GM21737 (cell line): ENCODE data around the gene DDT.
"Not testable (repeated sequence)": the region's sequence is repeated elsewhere in the genome, so short reads cannot be mapped to it uniquely, and the experiment has no call there.

Experiments used
- ATAC-seq: cut with Tn5 transposase; IDR thresholded peaks from one replicate; pipeline ENCODE4 v1.9.1; 2021; ENCODE audit warnings: mild to moderate bottlenecking, moderate library complexity; ENCODE audit not compliant: unreplicated experiment

The DDT gene

DNA sequence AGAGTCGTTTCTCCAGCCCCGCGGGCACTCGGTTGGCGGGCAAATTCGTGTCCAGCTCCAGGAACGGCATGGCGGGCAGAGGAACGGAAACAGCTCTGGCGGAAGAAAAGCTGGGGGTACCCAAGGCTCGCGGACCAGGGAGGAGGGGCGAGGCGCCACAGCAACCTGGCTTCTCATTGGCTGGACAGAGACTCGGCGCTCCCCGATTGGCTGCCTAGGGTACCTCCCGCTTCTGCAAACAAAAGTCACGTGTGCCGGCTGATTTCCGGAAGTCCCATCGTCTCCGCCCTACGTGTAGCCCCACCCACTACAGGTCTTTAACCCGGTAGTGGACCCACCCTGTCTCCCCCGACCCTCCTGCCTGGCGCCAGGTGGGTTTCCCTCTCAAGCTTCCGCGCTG lies at the start of gene DDT:
Gene DDT, minus strand, starts transcription at position 97 of the 400 bp plus-strand sequence. Its CDS starts 27 bp downstream, at position 70.
- ATAC-seq = peak; percentile 83

DNA sequence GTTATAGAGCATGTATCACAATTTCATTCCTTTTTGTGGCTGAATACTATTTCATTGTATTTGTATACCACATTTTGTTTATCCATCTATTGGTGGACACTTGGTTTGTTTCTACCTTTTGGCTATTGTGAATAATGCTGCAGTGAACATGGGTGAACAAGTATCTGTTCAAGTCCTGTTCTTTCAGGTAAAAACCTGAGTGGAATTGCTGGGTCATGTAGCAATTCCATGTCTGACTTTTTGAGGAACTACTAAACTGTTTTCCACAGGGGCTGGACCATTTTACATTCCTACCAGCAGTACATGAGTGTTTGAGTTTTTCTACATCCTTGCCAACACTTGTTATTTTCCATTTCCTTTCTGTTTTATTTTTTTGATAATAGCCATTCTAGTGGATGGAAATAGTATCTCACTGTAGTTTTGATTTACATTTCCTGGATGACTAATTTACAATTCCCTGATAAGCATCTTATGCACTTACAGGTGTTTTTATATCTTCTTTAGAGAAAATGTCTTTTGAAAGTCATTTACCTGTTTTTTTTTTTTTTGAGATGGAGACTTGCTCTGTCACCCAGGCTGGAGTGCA lies 49.1 kb upstream of the DDT start:
- ATAC-seq = no peak

DNA sequence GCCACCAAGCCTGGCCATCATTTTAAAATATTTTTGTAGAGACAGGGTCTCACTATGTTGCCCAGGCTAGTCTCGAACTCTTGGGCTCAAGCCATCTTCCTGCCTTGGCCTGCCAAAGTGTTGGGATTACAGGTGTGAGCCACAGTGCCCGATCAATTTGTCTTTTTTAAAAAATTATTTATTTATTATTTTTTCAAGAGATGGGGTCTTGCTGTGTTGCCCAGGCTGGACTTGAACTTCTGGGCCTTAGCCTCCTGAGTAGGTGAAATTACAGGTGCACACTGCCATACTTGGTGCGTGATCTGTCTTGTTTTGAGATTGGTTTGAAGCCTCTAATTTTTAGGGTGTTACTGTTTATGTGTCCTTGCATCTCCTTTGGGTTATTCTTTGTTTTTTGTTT lies 47.1 kb upstream of the DDT start:
- no peak for ATAC-seq

DNA sequence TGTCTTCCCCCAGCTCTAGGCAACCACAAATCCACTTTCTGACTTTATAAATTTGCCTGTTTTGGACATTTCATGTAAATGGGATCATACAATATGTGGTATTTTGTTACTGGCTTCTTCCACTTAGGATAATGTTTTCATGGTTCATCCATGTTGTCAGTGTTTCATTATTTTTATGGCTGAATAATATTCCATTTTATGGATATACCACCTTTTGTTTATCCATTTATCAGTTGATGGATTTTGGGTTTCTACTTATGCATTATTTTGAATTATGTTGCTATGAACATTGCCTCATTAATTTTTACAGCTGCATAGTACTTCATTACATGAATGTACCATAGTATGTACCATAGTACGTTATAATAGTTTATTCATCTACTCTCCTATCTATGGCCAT lies 41.9 kb upstream of the DDT start:
- ATAC-seq = no peak

DNA sequence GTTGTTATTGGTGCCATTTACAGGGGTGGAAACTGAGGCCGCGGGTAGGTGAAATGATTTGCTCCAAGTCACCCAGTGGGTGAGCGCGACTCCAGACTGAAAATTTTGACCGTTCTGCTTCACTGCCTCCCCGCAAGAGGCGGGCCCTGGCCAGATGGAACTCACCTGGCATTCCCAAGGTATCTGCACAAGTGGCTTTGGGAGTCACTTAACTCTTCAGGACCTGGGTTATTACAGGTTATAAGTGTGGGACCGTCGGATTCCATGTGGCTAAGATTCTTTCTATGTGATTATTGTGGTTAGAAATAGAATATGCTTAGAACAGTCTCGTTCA lies 37.5 kb upstream of the DDT start:
- ATAC-seq = no peak

DNA sequence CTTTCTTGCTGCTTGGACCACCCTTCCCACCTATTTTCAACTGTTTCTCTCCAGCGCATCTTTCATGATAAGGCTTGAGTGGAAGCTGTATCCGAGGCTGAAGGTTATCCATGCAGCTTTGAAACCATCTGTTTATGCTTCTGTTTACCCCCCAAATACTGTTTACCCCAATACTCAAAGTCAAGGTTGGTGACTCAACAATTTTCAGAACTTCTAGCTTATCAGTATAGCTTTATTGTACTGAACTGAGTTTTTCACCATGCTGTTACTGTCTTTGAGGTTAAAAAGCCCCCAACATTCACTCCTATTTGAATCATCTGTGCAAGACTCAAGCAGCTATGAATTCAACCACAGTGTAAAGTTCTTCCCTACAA lies 35.8 kb upstream of the DDT start:
- ATAC-seq = no peak

DNA sequence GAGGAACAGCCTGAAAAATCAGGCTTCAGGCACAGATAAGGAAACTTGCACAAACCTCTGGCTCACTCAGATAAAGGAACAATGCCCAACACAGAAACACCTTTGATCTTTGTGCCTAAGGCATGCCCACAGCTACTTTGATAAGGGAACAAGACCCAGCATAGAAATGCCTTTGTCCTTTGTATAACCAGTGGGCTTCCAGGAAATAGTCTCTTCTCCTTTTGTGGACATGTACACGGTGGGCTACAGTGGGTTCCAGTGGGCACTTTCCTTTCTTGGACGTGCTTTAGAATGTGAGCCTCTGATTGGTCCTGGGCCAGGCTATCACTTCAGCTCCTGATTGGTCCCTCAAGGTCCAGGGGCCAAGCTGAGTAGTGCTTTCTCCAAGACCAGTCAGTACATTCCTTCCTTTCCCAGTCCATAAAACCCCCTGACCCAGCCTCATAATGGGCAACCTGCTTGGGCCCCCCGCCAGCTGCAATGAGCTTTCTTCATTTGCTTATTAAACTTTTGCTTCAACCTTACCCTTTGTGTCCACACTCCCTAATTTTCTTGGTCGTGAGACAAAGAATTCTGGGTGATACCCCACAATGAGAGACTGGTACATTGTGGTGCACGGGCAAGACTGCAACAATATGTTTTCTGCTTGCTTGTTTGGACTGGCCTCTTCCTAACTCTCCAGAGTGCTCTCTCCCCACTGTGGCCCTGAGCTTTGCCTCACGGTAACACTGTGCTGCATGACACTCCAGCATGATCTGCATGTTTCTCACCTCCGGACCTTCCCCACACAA lies 35.2 kb upstream of the DDT start:
- ATAC-seq = no peak

DNA sequence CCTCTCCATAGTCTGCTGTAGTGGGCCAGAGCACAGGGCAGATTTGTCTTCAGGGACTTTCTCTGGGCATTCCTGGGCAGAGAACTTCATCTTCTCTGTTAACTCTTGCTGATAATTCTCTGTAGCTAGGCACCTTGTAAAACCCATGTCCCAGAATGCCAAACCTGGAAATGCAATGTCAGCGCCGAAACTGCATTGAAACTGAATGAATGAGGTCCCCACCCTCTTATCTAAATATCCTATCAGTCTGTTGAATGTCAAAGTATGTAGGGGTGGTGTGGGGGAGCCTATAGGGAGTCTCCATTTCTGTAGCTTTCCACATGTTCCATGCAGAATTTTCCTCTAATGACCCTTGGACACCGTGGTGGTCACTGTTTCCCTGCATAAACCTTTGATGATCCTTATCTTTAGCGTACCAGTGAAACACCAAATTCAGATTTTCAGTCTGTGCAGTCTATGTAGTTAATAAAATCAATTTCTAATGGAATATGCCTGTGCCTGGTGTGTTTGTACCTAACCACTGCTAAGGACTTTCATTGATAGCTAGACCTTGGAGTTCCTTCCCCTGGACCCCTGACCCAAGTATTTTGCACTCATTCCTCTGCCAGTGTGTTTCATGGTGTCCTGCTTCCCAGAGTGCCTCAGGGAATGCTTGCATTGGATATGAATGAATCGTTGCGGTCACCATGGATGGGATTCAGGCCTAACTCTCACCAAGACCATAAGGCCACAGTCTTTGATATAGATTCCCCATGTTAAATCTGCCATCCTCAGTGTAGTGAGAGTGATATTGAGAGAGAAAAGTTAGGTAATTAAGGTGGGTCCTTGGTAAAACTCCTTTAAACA lies 34.4 kb upstream of the DDT start:
- ATAC-seq = no peak

DNA sequence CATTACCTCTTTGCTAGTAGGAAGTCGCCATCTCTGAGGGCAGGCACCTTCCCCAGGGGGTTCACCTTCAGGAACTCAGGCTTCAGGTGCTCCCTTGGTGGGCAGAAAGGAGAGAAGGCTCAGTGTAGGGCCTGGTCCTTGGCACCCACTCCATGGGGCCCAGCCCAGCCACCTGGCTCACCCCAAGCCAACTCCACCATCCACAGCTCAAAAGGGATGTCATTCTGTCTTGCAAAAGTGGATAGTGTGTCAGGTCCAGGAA lies 33.7 kb upstream of the DDT start:
- no peak for ATAC-seq

DNA sequence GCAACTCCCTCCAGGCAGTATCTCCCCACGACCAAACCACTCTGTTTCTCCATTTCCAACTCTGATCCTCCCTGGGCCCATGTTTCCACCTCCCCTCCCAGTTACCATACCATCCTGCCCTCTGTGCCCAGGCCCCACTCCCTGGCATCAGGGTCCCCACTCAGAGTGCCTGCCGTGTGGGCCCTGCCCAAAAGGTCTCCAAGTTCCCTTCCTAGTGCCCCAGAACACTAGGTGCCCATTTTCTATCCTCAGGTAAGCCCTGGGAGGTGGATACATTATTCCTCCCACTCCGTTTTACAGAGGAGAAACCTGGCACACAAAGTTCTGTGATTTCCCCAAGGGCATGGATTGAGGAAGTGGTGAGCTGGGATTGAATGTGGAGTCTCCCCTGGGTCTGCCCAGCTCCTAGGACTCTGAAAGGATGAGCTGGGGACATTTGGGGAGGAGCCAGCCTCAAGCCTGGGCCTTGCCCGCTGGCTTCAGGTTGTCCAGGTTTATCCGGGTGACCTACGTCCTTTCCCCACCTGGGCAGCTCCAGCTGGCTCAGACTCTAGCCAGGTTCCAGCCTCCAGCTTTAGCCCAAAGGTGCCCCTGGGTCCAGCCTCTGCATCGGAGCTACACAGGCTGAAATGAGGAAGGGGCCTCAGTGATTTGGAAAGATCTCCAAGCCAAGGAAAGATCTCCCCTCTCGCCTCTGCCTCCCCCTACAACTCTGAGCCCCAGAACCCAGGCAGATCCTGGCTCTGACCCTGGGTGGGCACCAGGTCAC lies 33.2 kb upstream of the DDT start:
- ATAC-seq = no peak

DNA sequence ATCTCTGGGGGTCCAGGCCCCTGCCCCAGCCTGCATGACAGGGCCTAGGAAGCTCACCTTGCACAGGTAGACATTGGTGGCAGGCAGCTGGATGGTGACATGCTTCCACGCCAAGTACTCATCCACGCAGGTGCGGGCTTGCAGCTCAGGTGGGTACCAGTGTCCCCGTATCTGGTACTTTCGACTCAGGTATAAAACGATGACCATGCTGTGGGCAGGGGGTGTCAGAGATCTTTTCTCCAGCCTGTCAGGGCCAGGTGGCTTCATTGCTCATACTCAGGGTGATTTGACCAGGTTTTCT lies 32.6 kb upstream of the DDT start:
- ATAC-seq = no peak

DNA sequence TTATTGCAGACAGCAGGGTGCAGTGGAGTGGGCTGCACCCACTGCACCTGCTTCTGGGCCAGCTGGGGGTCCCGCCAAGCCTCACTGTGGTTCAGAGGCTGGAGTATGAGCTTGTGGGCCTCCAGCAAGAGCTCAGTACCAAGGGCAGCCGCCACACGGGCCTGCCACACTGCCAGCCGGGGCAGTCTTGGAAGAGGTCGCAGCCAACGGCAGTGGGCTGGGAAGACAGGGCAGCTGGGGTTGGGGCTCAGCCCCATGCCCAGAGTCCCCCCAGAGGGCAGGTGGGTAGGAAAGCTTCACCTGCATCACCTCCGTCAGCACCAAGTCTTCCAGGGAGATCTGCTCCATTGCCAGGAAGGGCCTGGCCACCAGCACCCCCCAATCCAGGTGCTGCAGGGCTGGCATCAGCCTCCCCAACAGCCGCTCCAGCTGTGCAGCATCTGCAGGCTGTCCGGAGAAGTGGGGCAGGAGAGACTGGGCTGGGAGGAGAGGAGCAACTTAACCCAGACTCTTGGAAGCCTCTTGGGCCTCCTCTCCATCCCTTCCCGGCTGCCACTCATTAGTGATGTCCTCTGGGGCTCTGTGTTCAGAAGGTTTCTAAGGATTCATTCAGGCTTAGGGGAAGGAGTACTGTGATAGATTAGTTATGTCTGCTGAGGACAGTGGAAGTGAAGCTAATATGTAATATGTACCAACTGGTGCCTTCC lies 32.1 kb upstream of the DDT start:
- no peak for ATAC-seq

DNA sequence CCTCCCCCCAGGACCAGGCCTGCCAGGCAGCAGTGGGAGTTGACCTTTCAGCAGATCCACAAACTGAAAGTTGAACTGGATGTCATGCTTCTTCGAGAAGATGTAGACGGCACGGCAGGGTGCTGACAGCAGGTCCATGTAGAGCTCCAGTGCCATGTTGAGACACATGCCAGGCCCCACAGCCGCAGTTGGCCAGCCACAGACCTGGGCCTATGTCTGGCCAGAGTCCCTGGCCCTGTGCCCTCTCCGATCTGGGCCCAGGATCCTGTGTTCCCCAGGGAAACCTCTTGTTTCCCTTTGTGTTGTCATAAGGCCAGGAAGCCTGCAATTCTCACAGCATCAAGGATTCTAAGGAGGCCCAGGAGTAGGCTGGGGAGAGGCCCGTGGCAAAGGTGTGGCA lies 31.0 kb upstream of the DDT start, which contains the start of gene GSTT4:
Gene GSTT4, minus strand, starts transcription at position 253 of the 400 bp plus-strand sequence. Its CDS starts 97 bp downstream, at position 156.
- ATAC-seq = no peak

DNA sequence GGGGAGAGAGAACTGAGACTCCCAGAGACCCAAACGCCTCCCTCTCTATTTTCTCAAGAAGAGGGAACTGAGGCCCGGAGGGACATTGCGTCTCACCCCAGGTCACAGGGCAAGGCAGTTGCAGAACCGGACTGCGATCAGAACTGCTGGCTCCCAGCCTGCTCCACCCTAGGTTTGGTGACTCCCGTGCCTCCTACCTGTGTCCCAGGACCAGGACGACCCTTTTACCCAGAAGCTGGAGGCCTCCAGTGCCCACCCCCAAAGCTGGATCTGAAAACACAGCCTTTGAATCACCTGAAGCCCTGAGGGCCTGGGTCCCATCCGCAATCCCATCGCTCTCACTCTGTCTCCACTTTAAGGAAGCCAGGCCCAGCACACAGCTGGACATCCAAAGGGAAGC lies 29.6 kb upstream of the DDT start:
- ATAC-seq = no peak

DNA sequence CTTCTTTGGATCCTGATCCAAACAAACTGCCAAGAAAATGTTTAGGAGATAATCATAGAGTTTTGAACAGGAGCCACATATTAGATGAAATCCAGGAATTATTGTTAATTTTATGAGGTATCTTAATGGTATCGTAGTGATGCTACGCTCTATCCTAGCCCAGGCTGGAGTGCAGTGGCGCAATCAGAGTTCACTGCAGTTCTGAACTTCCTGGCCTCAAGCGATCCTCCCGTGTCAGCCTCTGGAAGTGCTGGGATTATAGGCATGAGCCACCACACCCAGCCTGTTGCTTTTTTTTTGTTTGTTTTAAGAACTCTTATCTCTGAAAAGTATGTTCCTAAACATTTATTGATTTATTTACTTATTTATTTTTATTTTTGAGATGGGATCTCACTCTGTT lies 28.6 kb upstream of the DDT start:
- no peak for ATAC-seq

DNA sequence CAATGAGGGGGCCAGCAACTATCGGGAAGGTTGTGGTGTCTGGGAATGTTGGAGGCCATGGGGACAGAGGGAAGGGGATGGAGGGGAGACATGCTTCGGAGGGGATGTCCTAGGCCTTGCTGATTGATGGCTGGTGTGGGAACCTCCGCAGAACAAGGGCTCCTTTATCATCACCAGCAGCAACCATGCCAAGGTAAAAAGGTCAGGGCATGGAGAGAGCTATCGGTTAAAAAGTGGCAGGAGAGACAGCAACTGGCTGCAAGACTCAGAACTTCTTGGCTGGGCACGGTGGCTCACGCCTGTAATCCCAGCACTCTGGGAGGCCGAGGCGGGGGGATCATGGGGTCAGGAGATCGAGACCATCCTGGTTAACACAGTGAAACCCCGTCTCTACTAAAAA lies 28.0 kb upstream of the DDT start:
- no peak for ATAC-seq

DNA sequence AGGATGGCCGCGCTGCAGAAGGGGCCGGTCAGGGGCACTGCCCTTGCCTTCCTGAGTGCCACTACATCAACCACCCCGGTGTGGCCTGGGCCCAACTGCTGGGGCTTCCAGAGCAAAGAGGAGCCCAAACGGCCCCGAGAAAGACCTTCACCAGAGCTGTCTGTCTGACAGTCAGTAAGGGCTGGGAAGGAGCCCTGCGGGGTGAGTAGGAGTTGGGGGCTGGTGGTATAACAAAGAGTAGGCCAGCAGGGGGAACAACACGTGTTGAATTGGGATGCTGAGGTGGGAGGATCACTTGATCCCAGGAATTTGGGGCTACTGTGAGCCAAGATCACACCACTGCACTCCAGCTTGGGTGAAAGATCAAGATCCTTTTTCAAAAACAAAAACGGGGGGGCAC lies 27.1 kb upstream of the DDT start:
- ATAC-seq = no peak

DNA sequence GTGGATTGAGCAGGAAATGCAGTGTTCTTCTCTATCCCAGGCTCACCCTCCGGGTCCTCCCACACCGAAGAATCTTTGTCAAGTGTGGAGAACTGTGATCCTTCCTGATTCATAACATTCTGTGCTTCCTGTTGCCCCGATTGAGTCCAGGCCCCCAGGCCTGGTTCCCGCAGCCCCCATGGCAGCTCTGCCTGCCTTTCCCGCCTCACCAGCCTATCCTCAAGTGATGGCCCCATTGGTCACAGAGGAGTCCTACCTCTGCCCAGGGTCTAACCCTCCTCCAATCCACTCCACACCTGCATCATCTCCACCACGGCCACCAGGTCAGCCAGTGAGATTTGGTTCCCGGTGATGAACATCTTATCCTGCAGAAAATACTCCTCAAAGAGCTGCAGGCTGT lies 25.5 kb upstream of the DDT start:
- not testable (repeated sequence) for ATAC-seq

DNA sequence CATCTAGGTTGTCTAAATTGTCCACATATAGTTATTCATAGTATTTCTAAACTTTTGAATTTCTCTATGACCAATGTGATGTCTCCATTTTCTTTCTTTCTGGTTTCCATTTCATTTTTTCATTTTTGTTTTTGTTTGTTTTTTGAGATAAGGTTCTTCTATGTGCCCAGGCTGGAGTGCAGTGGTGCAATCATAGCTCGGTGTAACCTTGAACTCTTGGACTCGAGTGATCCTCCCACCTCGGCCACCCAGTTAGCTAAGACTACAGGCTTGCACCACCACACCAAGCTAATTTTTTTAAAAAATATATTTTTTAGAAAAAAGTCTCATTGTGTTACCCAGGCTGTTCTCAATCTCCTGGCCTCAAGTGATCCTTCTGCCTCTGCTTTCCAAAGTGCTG lies 22.9 kb upstream of the DDT start:
- ATAC-seq = no peak

DNA sequence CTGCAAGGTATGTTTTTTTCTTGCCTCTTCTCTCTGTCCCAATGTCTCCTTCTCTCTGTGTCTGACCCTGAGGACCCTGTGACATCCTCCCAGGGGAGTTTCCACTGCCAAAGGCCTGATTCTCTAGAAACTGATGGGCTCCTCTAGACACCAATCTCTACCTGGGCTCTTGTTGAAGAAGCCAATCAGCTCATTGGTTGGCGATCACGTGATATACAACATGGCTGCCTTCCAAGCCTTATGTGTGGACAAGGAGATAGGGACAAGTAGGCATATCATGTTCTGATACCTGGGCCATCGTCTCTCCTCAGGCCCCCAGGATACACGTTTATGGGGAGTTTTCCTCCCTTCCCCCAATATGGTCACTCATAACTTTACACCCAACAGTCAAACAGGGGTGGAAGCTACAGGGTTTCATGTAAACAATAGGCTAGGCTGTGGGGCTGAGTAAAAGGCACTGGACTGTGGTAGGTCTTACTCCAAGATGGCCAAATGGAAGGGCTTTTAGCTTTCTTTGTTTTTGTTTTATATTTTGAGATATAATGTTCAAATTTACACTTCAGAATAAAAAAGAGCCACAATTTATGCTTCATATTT lies 19.4 kb upstream of the DDT start:
- ATAC-seq = not testable (repeated sequence)

DNA sequence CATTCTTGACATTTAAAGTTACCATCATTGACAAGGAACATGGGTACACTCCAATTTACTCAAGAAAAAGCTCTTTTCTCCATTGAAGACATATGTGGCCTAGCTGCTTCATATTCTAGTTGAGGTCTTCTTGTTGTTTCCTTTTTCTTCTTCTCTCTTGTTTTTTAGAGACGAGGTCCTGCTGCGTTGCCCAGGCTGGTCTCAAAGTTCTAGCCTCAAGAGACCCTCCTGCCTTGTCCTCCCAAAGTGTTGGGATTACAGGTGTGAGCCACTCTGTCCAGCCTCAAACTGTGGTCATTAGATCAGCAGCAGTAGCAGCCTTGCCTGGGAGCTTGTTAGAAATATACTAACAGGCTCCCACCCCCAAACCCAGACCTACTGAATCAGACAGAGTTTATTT lies 18.8 kb upstream of the DDT start:
- ATAC-seq = not testable (repeated sequence)
